ENCODE results near the gene RPL27.
A peak's percentile ranks its signal among the peaks of the same experiment; 100 is the strongest.
"Not testable (repeated sequence)": the region's sequence is repeated elsewhere in the genome, so short reads cannot be mapped to it uniquely, and the experiment has no call there.

RPL27 gene

GRCh38 chr17:42997390-42997983 lies 732 bp upstream of the RPL27 start:
- no peak for DNase-seq

- no peak for DNase-seq
These were observed 845 bp downstream of the RPL27 start for GRCh38 chr17:42999003-42999525.

- DNase-seq, result not testable (repeated sequence)
These were observed 2.7 kb downstream of the RPL27 start for GRCh38 chr17:43000894-43001293.

- no peak for DNase-seq
These were observed 5.4 kb downstream of the RPL27 start for GRCh38 chr17:43003542-43004172.

GRCh38 chr17:43006639-43007551 lies 8.7 kb downstream of the RPL27 start, which contains the start of gene IFI35:
IFI35 (plus strand) TSS chr17:43006784; CDS start chr17:43006948, 164 bp downstream.
- peak; percentile 37 for DNase-seq

- no peak for DNase-seq
These were observed 12.6 kb downstream of the RPL27 start for GRCh38 chr17:43010667-43011308.

- no peak for DNase-seq
These were observed 13.7 kb downstream of the RPL27 start for GRCh38 chr17:43011728-43012472.

- DNase-seq, result no peak
These were observed 15.1 kb downstream of the RPL27 start for GRCh38 chr17:43013296-43013695.

GRCh38 chr17:43014020-43014648 lies 15.9 kb downstream of the RPL27 start:
- DNase-seq, result no peak

GRCh38 chr17:43014649-43015542 lies 16.7 kb downstream of the RPL27 start:
- no peak for DNase-seq

- DNase-seq, result no peak
These were observed 17.4 kb downstream of the RPL27 start for GRCh38 chr17:43015579-43015978.

- no peak for DNase-seq
These were observed 18.0 kb downstream of the RPL27 start for GRCh38 chr17:43016216-43016615.

- no peak for DNase-seq
These were observed 20.0 kb downstream of the RPL27 start for GRCh38 chr17:43018008-43018853.

GRCh38 chr17:43018932-43019331 lies 20.7 kb downstream of the RPL27 start:
- no peak for DNase-seq

- DNase-seq, result no peak
These were observed 21.2 kb downstream of the RPL27 start for GRCh38 chr17:43019418-43019817.

- no peak for DNase-seq
These were observed 21.9 kb downstream of the RPL27 start for GRCh38 chr17:43020030-43020621.

- DNase-seq, result no peak
These were observed 22.8 kb downstream of the RPL27 start for GRCh38 chr17:43020789-43021740.
